ENCODE results near the gene CA10. TPM values are rescaled to one million over a fixed set of nuclear protein-coding genes. Genes with fewer than 3 reads are reported as not detected.

Gene CA10
- total RNA-seq, 4 donors from 2014 or later: not detected

- ATAC-seq (ENCODE audit: low FRiP score) (no peak), DNase-seq (ENCODE audit: low spot score) (no peak)
- no peak for TF ChIP-seq CTCF (IDR thresholded peaks at IDR 0.05)
Measured at GRCh38 chr17:51873302-51873701, 285.2 kb downstream of the CA10 start.

- no peak for ATAC-seq (ENCODE audit: low FRiP score)
- DNase-seq (ENCODE audit: low spot score): no peak
- no peak for TF ChIP-seq CTCF (IDR thresholded peaks at IDR 0.05)
Measured at GRCh38 chr17:51869387-51869786, 289.1 kb downstream of the CA10 start.

GRCh38 chr17:51860954-51861561, 297.5 kb downstream of the CA10 start:
- no peak for ATAC-seq (ENCODE audit: low FRiP score)
- no peak for TF ChIP-seq CTCF (IDR thresholded peaks at IDR 0.05)

GRCh38 chr17:51857052-51857597, 301.4 kb downstream of the CA10 start:
- ATAC-seq (ENCODE audit: low FRiP score): no peak
- no peak for DNase-seq (ENCODE audit: low spot score)
- TF ChIP-seq CTCF (IDR thresholded peaks at IDR 0.05): no peak

More at GRCh38 chr17:51860954-51861561, 297.5 kb downstream of the CA10 start:
- no peak for DNase-seq (ENCODE audit: low spot score)

- no peak for ATAC-seq (ENCODE audit: low FRiP score)
- no peak for TF ChIP-seq CTCF (IDR thresholded peaks at IDR 0.05)
- no peak for DNase-seq (ENCODE audit: low spot score)
Measured at GRCh38 chr17:51855806-51856205, 302.7 kb downstream of the CA10 start.

GRCh38 chr17:51853857-51854256, 304.7 kb downstream of the CA10 start:
- ATAC-seq (ENCODE audit: low FRiP score): no peak
- no peak for DNase-seq (ENCODE audit: low spot score)
- no peak for TF ChIP-seq CTCF (IDR thresholded peaks at IDR 0.05)

- ATAC-seq (ENCODE audit: low FRiP score): no peak
- DNase-seq (ENCODE audit: low spot score): no peak
- TF ChIP-seq CTCF (IDR thresholded peaks at IDR 0.05): no peak
Measured at GRCh38 chr17:51852603-51853002, 305.9 kb downstream of the CA10 start.
